GM19023 (cell line): Measurements from ENCODE around the gene ZNF669.

Experiments
- ATAC-seq: cut with Tn5 transposase; IDR thresholded peaks from one replicate; pipeline ENCODE4 v1.9.1; 2021; ENCODE audit warnings: mild to moderate bottlenecking, moderate library complexity; ENCODE audit not compliant: unreplicated experiment

ZNF669 gene

GRCh38 chr1:247111700-247112478 lies 7.7 kb upstream of the ZNF669 start:
- peak; percentile 46 for ATAC-seq

- peak; percentile 41 for ATAC-seq
These were observed 7.1 kb upstream of the ZNF669 start for GRCh38 chr1:247111259-247111699.

GRCh38 chr1:247110627-247111258 lies 6.6 kb upstream of the ZNF669 start:
- peak; percentile 16 for ATAC-seq

GRCh38 chr1:247107694-247108093 lies 3.5 kb upstream of the ZNF669 start:
- ATAC-seq: no peak

- no peak for ATAC-seq
These were observed 1.8 kb upstream of the ZNF669 start for GRCh38 chr1:247105966-247106365.

- ATAC-seq: no peak
These were observed 809 bp upstream of the ZNF669 start for GRCh38 chr1:247104965-247105364.

GRCh38 chr1:247102381-247102780 lies 1.8 kb downstream of the ZNF669 start:
- ATAC-seq: no peak

GRCh38 chr1:247100676-247101279 lies 3.4 kb downstream of the ZNF669 start:
- no peak for ATAC-seq

- ATAC-seq: no peak
These were observed 7.2 kb downstream of the ZNF669 start for GRCh38 chr1:247096958-247097357.

- no peak for ATAC-seq
These were observed 7.6 kb downstream of the ZNF669 start for GRCh38 chr1:247096544-247096943.

GRCh38 chr1:247096112-247096511 lies 8.0 kb downstream of the ZNF669 start:
- no peak for ATAC-seq

GRCh38 chr1:247090455-247090854 lies 13.7 kb downstream of the ZNF669 start:
- ATAC-seq: no peak

GRCh38 chr1:247089616-247090375 lies 14.4 kb downstream of the ZNF669 start:
- no peak for ATAC-seq

GRCh38 chr1:247088967-247089366 lies 15.2 kb downstream of the ZNF669 start:
- no peak for ATAC-seq

- no peak for ATAC-seq
These were observed 16.9 kb downstream of the ZNF669 start for GRCh38 chr1:247087256-247087655.

GRCh38 chr1:247085310-247085709 lies 18.8 kb downstream of the ZNF669 start:
- no peak for ATAC-seq

GRCh38 chr1:247084771-247085170 lies 19.4 kb downstream of the ZNF669 start:
- no peak for ATAC-seq

GRCh38 chr1:247079141-247079874 lies 24.8 kb downstream of the ZNF669 start:
- ATAC-seq: no peak

- ATAC-seq: peak; percentile 100
These were observed 25.7 kb downstream of the ZNF669 start, which contains the start of gene ZNF670 for GRCh38 chr1:247078258-247079140. ZNF670 (minus strand) TSS chr1:247078811; CDS start chr1:247078596, 215 bp downstream.
